OCI-LY1 (cell line): ENCODE results near the gene POLR1B.

Source experiments
- CTCF ChIP-seq: fragments of 200-600 bp; sonication (generic), shearing (Covaris generic); IDR thresholded peaks from 2 replicates; pipeline ENCODE4 v1.5.1; 2017; ENCODE audit warnings: mild to moderate bottlenecking, antibody characterized with exemption, low read length, moderate library complexity, mixed read lengths
- EZH2 ChIP-seq: fragments of 200-600 bp; sonication (generic), shearing (Covaris generic); IDR thresholded peaks from 2 replicates; pipeline ENCODE4 v1.8.0; 2017; ENCODE audit warnings: borderline replicate concordance, mixed run types, mild to moderate bottlenecking, antibody characterized with exemption, low read length, moderate library complexity, mixed read lengths

GRCh38 chr2:112584134-112584890, 42.0 kb downstream of the POLR1B start, which contains the start of gene CHCHD5:
- TF ChIP-seq CTCF: no peak
- TF ChIP-seq EZH2: no peak
